GM12801 (cell line): ENCODE measurements around the gene CNNM1.

Source experiments
- TF ChIP-seq, protein P1 (sequence below): IDR thresholded peaks from one replicate; pipeline ENCODE4 v1.5.1; 2011; ENCODE audit warnings: control low read depth; ENCODE audit not compliant: insufficient read length; ENCODE audit errors: extremely low read depth

CNNM1 gene

DNA sequence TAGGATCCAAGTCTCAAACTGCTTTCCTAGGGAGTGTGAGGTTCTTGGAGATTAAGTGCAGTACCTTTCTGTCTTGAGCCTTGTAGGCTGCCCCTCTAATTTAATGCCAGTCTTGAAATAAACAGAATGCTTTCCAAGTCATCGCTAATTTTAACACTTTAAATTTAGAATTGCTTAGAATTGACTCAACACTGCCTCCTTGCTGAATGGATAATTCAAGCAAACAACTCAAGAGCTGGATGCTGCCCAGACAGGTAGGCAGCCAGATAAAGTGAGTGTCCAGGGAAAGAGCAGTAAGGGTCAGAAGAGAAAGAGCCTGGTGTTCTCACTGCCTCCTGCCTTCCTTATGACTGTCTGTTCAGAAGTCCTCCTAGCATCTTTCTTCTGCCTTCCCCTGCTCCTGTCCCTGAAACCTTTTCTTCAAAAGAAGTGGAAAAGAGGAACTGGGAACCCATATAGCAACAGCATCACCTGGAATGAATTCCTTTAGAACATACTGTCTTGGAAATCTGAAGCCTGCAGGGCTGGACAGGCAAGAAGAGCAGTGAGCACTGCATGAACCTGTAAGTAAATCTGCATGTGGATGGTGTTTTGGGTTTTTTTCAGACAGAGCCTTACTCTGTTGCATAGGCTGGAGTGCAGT lies 104.3 kb downstream of the CNNM1 start:
- TF ChIP-seq, protein P1, sequence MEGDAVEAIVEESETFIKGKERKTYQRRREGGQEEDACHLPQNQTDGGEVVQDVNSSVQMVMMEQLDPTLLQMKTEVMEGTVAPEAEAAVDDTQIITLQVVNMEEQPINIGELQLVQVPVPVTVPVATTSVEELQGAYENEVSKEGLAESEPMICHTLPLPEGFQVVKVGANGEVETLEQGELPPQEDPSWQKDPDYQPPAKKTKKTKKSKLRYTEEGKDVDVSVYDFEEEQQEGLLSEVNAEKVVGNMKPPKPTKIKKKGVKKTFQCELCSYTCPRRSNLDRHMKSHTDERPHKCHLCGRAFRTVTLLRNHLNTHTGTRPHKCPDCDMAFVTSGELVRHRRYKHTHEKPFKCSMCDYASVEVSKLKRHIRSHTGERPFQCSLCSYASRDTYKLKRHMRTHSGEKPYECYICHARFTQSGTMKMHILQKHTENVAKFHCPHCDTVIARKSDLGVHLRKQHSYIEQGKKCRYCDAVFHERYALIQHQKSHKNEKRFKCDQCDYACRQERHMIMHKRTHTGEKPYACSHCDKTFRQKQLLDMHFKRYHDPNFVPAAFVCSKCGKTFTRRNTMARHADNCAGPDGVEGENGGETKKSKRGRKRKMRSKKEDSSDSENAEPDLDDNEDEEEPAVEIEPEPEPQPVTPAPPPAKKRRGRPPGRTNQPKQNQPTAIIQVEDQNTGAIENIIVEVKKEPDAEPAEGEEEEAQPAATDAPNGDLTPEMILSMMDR = no peak

DNA sequence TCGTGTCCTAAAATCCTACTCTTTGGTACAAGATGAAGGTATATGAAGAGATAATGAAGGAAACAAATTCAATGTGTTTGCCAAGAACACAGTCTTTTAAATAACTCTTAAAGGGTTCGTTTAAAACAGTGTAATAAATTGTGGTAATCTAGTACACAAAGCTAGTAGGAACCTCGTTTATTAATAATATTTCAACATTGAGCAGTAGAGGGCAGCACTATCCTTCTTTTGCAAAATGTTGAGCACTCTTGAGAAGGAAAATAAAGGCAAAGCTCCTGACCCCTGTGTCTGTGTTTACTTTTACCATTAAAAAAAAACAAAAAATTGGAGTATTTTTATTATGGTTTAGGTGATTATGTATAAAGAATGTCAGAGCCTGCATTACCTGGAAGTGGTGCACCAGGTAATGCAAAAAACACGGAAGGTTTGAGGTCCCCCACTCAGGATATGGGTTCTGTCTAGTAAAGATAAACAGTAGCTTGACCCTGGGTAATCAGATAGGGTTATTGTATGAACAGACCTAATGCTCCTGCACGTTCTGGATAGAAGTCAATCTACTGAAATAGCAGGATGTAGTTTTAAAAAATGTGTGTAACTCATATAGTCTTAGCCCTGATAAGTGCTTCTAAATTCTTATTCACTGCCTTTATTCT lies 107.0 kb downstream of the CNNM1 start:
- TF ChIP-seq, protein P1 = no peak

- TF ChIP-seq, protein P1 = no peak
These were observed 109.7 kb downstream of the CNNM1 start for GRCh38 chr10:99438890-99439289.

DNA sequence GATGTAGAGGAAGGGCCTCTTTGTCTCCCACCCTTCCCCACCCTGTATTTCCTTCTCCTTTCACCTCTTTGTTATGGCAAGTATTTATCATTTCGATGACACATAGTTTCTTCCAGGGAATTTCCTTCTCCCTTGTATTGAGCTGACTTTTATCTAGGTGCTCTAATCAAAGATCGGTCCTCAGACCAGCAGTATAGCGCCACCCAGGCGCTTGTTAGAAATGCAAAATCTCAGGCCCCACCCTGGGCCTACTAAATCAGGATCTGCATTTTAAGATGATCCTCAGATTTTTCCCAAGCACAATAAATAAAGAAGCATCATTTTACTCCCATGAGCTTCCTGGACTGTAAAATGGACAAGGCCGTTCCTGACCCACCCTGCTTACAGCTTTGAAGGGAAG lies 113.2 kb downstream of the CNNM1 start:
- TF ChIP-seq, protein P1 = no peak

GRCh38 chr10:99443500-99443899 lies 114.3 kb downstream of the CNNM1 start:
- TF ChIP-seq, protein P1 = no peak
